Mammary epithelial cell (primary cell): Measurements from ENCODE around the gene MADD.

Experiments
- CTCF ChIP-seq, 2 donors: IDR thresholded peaks in 1 of 2; conservative IDR thresholded peaks in 1 of 2; 2 replicates each; pipeline ENCODE4 v1.5.1; 2011 to 2012; ENCODE audit warnings: inconsistent platforms in 2 of 2, low read length in 2 of 2, mild to moderate bottlenecking in 2 of 2, control low read depth in 1 of 2, low read depth in 1 of 2; ENCODE audit not compliant: insufficient read depth in 1 of 2; ENCODE audit errors: extremely low read depth in 1 of 2
- EZH2 ChIP-seq: IDR thresholded peaks from 2 replicates; pipeline ENCODE4 v1.6.1; 2012; ENCODE audit warnings: low read length, inconsistent platforms, borderline replicate concordance

- TF ChIP-seq CTCF (conservative IDR thresholded peaks at IDR 0.05 in 1 of 2, IDR thresholded peaks at IDR 0.05 in 1 of 2; ENCODE audit: extremely low read depth in 1 of 2, insufficient read depth in 1 of 2, low read depth in 1 of 2, low read length in 2 of 2), result no peak
- TF ChIP-seq EZH2, result no peak
These were observed 13.6 kb upstream of the MADD start for GRCh38 chr11:47256374-47256773.
